Cardiac muscle cell (in vitro differentiated cells and primary cell): Measurements from ENCODE around the gene LBHD1. TPM values are rescaled to one million over a fixed set of nuclear protein-coding genes. Genes with fewer than 3 reads are reported as not detected.
"Not testable (repeated sequence)": the region's sequence is repeated elsewhere in the genome, so short reads cannot be mapped to it uniquely, and the experiment has no call there.

Source experiments
- DNase-seq, 2 donors: peaks; one replicate each; pipeline versions ENCODE4 v3.0.0 to v3.0.0-alpha.2; 2010 to 2017; ENCODE audit warnings: low read depth in 1 of 2, low spot score in 1 of 2
- H3K27ac ChIP-seq: fragments of 200-600 bp; sonication (generic); 2 replicates; pipeline ENCODE4 v1.5.1; 2016
- H3K27me3 ChIP-seq: fragments of 200-600 bp; sonication (generic); 2 replicates; pipeline ENCODE4 v1.6.0; 2016; ENCODE audit warnings: control low read depth
- H3K36me3 ChIP-seq: fragments of 200-600 bp; sonication (generic); 2 replicates; pipeline ENCODE4 v1.5.1; 2016; ENCODE audit warnings: control low read depth
- H3K4me1 ChIP-seq: fragments of 200-600 bp; sonication (generic); 2 replicates; pipeline ENCODE4 v1.8.1; 2017; ENCODE audit warnings: low read depth, mild to moderate bottlenecking, mixed run types
- H3K4me3 ChIP-seq: fragments of 200-600 bp; sonication (generic); 2 replicates; pipeline ENCODE4 v1.5.1; 2016; ENCODE audit warnings: mild to moderate bottlenecking
- H3K9me3 ChIP-seq: fragments of 200-600 bp; sonication (generic); 2 replicates; pipeline ENCODE4 v1.5.1; 2017; ENCODE audit warnings: low read depth, mild to moderate bottlenecking, control low read depth
- CTCF ChIP-seq: IDR thresholded peaks from 2 replicates; pipeline ENCODE4 v1.5.1; 2012; ENCODE audit warnings: low read depth, mild to moderate bottlenecking, low read length
- polyA plus RNA-seq: library from polyadenylated mRNA; unstranded; fragments of >200 nt; fragmentation: Nextera tagmentation; extraction: Ambion mirVana; gene quantifications from 2 replicates; pipeline ENCODE4 v1.2.1, GENCODE V29; 2016
- total RNA-seq: library from RNA; depleted of rRNA; stranded (reverse); fragments of >200 nt; gene quantifications from 2 replicates; pipeline ENCODE4 v1.2.3, GENCODE V29; 2016

Gene LBHD1
- total and polyA plus RNA-seq, 2 experiments from 2014 or later, result 10.1 to 11.6 TPM

GRCh38 chr11:62665075-62665598 is 6.9 kb downstream of the LBHD1 start, which contains the start of the genes C11orf98 and CSKMT:
C11orf98 (minus strand) TSS chr11:62665210; CDS start chr11:62665169, 41 bp downstream.
CSKMT (plus strand) TSS chr11:62665312; CDS start chr11:62665880, 568 bp downstream.
- Histone ChIP-seq H3K36me3 (peaks cover 2% of the 10 kb centered on the region), H3K4me1 (peaks cover 14% of the 10 kb centered on the region), H3K9me3 (no peaks in the 10 kb centered on the region), H3K27ac (peak within 1 kb of the TSS; percentile 89), H3K4me3 (peak within 1 kb of the TSS; percentile 67), H3K27me3 (no peaks in the 10 kb centered on the region)
- DNase-seq, result peak; percentile 94 to 96
- TF ChIP-seq CTCF, result no peak

DNA sequence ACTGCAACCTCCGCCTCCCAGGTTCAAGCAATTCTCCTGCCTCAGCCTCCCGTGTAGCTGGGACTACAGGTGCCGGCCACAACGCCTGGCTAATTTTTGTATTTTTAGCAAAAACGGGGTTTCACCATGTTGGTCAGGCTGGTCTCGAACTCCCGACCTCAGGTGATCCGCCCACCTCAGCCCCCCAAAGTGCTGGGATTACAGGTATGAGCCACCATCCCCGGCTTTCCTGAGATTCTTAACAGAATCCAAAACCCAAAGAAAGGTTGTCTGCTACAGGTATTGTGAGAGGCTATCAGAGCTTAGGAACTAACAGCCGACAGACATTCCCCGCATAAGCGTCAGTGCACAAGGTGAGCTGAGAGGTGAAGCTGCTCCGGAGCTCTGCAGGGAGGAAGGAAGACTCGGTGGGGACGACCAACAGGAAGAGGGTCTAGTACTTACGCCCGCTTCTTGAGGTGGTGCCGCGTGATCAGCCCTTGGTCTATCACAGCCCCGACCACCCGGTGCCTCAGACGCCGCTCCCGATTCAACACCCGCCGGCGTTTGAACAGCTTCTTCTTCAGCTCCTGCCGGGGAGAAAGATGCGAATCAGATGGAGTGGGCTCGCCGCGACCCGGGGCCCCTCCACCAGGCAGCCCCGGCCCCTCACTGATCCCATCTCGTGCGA is 7.5 kb downstream of the LBHD1 start:
- peaks cover 2% of the 10 kb centered on the region for H3K36me3 ChIP-seq
- H3K27ac ChIP-seq, result peak overlapping the region; percentile 89
- peaks cover 14% of the 10 kb centered on the region for H3K4me1 ChIP-seq
- no peaks in the 10 kb centered on the region for H3K27me3 ChIP-seq
- no peak for TF ChIP-seq CTCF
- no peaks in the 10 kb centered on the region for H3K9me3 ChIP-seq
- H3K4me3 ChIP-seq, result peak overlapping the region; percentile 67
- peak; percentile 57 to 75 for DNase-seq

GRCh38 chr11:62656796-62657429 is 15.2 kb downstream of the LBHD1 start:
- peak in 1 of 2 donors; percentile 6 for DNase-seq
- peak overlapping the region; percentile 74 for H3K27ac ChIP-seq
- no peak overlapping the region for H3K4me3 ChIP-seq
- H3K9me3 ChIP-seq, result no peaks in the 10 kb centered on the region
- TF ChIP-seq CTCF, result no peak
- H3K4me1 ChIP-seq, result no peaks in the 10 kb centered on the region
- no peaks in the 10 kb centered on the region for H3K27me3 ChIP-seq
- no peaks in the 10 kb centered on the region for H3K36me3 ChIP-seq

GRCh38 chr11:62654297-62654696 is 17.8 kb downstream of the LBHD1 start:
- DNase-seq, result no peak
- H3K9me3 ChIP-seq, result no peaks in the 10 kb centered on the region
- peaks cover 5% of the 10 kb centered on the region for H3K36me3 ChIP-seq
- H3K27me3 ChIP-seq, result no peaks in the 10 kb centered on the region
- no peak overlapping the region for H3K4me3 ChIP-seq
- H3K4me1 ChIP-seq, result no peaks in the 10 kb centered on the region
- H3K27ac ChIP-seq, result no peak overlapping the region
- no peak for TF ChIP-seq CTCF

DNA sequence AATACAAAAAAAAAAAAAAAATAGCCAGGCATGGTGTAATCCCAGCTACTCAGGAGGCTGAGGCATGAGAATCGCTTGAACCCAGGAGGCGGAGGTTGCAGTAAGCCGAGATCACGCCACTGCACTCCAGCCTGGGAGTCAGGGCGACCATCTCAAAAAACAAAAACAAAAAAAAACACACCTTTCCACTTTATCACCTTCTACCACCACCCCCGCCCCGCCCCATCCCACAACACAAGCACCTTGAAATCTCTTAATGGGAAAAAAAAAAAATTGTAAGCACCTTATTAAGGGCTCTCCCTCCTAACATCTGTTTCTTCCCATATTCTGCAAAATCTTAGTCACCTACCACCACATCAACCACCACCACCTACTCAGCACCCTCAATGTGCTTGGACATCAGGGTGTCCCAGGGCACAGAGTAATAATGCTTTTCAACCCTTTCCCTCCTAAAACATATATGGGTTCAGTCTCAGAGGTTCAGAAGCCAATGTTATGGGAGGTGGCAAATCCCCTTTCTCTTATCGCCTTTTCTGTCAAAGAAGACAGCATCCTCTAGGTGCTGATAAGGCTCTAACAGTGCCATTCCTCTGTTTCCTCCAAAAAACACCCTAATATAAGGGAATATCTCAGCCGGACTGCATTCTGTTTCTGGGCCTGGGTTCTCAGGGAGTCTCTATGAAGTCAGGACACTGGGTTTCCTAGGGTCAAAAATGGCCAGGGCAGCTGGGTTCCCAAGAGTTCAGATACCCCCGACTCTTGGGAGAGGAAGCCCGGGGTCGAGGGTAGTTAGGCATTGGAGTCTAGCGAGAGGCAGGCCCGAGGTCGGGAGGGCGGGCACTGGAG is 19.7 kb downstream of the LBHD1 start:
- TF ChIP-seq CTCF, result no peak
- Histone ChIP-seq H3K9me3 (no peaks in the 10 kb centered on the region), H3K4me3 (peak overlapping the region; percentile 69), H3K4me1 (no peaks in the 10 kb centered on the region), H3K27me3 (no peaks in the 10 kb centered on the region), H3K27ac (peak overlapping the region; percentile 90), H3K36me3 (peaks cover 15% of the 10 kb centered on the region)
- no peak for DNase-seq

DNA sequence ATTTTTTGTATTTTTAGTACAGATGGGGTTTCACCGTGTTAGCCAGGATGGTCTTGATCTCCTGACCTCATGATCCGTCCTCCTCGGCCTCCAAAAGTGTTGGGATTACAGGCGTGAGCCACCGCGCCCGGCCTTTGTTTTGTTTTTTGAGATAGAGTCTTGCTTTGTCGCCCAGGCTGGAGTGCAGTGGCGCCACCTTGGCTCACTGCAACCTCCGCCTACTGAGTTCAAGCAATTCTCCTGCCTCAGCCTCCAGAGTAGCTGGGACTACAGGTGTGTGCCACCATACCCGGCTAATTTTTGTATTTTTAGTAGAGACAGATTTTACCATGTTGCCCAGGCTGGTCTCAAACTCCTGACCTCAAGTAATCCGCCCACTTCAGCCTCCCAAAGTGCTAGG is 21.8 kb downstream of the LBHD1 start:
- DNase-seq, H3K4me3 ChIP-seq, H3K27ac ChIP-seq, H3K4me1 ChIP-seq, H3K9me3 ChIP-seq, H3K27me3 ChIP-seq: not testable (repeated sequence)
- peaks cover 15% of the 10 kb centered on the region for H3K36me3 ChIP-seq
